GM12865 (cell line): ENCODE data around the gene STK24.

Source experiments
- DNase-seq: peaks from one replicate; pipeline ENCODE4 v3.0.0; 2010; ENCODE audit warnings: low read depth
- H3K4me3 ChIP-seq: 2 replicates; pipeline ENCODE4 v1.5.1; 2011; ENCODE audit warnings: mild to moderate bottlenecking, low read depth, low read length, control low read depth
- CTCF ChIP-seq: IDR thresholded peaks from 2 replicates; pipeline ENCODE4 v1.5.1; 2011; ENCODE audit warnings: low read length, control low read depth, low read depth, inconsistent platforms; ENCODE audit not compliant: insufficient read depth; ENCODE audit errors: missing control alignments

The STK24 gene

DNA sequence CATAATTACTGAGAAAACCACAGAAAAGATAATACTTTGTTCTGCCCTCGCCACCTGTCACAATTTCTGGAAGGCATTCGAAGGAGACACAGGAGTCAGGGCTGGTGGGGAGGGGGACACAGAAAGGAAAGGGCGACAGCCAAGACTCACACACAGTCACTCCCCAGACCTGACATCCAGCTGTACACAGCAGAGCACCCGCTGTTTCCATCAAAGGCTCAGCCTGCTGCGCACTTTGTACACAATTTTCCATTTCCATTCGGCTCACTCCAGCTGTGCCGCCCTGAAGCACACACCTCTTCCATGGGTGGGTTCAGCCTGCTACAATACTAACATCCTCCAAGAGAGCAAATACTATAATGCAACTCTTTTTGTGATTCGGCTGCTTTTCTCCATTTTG lies 38.0 kb downstream of the STK24 start:
- H3K4me3 ChIP-seq, result no peak overlapping the region
- DNase-seq, result no peak
- TF ChIP-seq CTCF, result no peak

GRCh38 chr13:98537740-98538139 lies 39.2 kb downstream of the STK24 start:
- no peak overlapping the region for H3K4me3 ChIP-seq
- no peak for DNase-seq
- TF ChIP-seq CTCF, result no peak

DNA sequence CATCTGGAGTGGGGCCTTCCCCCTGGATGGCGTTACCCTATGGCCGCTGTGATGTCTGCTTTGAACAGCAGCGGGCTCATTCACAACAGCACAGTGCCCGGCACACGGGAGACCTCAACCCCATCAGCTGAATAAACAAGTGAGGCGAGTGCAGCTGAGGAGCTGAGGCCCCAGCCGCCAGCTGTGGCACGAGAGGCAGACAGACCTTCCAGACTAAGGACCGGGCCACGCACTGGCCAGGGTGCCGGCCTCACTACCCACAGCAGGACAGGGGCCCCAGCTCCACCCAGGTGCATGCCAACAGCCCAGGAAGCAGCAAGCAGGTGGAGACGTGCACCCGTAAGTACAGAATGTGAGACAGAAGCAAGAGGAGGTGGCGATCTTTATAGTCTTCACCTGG lies 39.6 kb downstream of the STK24 start:
- DNase-seq, result no peak
- no peak overlapping the region for H3K4me3 ChIP-seq
- no peak for TF ChIP-seq CTCF

GRCh38 chr13:98536729-98537128 lies 40.2 kb downstream of the STK24 start:
- DNase-seq, result no peak
- no peak for TF ChIP-seq CTCF
- no peak overlapping the region for H3K4me3 ChIP-seq

DNA sequence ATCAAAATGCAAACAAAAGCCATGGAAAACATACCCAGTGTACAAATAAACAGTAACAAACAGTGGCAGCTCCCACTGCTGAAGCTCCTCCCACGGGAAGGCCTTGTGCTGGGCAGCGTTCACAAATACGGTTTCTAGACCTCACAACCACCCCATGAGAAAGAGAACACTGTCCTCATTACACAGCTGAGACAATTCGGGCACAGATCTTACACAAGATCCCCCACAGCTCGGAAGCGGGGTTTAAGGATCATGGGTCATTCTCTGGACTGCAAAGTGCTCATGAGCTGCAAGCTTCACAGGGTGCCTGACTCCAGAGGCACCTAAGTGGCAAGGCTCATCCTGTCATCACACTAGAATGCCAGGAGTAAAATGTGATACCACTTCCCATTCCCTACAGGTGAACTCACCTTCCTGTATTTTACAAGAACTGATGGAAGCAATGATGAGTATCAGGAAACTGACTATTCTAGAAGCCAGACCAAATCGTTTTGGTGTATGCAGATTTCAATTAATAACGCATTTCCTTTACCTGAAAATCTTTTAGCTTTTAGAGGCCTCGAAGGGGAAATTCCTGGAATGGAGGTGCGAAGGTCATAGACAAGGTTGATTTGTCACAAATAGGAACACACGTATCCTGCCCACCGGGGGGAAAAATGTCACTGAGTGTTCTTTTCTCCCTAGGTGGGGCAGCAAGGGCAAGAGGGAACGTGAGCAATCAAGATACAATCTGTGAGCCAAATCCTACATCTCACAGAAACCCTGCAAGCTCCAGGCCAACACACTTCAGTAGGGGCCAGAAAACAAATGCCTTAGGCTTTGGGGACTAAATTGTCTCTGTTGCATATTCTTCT lies 41.2 kb downstream of the STK24 start:
- no peak for TF ChIP-seq CTCF
- no peak overlapping the region for H3K4me3 ChIP-seq
- no peak for DNase-seq

- DNase-seq, result no peak
- TF ChIP-seq CTCF, result no peak
- no peak overlapping the region for H3K4me3 ChIP-seq
Observed at GRCh38 chr13:98534821-98535220, 42.1 kb downstream of the STK24 start.

DNA sequence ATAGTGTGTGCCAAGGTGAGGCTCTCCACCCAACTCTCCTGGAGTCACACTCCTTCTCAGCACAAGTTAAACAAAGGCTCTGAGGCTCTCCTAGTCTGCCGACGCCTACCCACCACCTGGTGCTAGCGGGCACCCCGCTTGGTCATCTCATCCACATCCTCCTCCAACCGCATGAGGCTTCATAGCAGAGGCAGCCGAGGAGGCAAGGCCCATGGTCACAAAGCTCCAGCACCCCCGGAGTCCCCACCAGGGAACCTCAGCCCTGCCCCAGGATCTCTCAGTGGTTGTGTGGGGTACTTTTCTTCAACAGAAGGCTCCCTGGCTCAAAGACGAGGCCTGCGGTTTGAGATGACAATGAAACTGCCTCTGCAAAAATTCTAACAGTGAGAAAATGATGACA lies 43.0 kb downstream of the STK24 start:
- no peak overlapping the region for H3K4me3 ChIP-seq
- no peak for DNase-seq
- no peak for TF ChIP-seq CTCF
